NCI-H345 treated with DMSO at 0.1 percent for 48 hours (cell line): ENCODE data around the gene AP3D1.
"Not testable (repeated sequence)": the region's sequence is repeated elsewhere in the genome, so short reads cannot be mapped to it uniquely, and the experiment has no call there.

Source experiments
- DNase-seq: peaks from one replicate; lab custom pipeline; 2025; ENCODE audit not compliant: unreplicated experiment; lab: John Stamatoyannopoulos, UW

AP3D1 gene

DNA sequence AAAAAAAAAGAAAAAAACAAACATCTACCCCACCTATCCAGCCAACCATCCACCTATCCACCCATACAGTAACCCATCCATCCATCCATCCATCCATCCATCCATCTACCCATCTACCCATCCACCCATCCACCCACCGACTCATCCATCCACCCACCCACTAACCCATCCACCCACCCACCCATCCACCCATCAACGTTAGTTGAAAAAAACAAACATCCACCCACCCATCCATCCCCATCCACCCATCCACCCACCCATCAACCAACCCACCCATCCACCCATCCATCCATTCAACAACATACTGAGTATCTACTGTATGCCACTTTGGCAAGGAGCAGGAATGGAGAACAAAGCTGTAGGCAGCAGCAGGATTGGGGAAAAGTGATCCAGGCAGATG lies 6.1 kb upstream of the AP3D1 start:
- DNase-seq = no peak

DNA sequence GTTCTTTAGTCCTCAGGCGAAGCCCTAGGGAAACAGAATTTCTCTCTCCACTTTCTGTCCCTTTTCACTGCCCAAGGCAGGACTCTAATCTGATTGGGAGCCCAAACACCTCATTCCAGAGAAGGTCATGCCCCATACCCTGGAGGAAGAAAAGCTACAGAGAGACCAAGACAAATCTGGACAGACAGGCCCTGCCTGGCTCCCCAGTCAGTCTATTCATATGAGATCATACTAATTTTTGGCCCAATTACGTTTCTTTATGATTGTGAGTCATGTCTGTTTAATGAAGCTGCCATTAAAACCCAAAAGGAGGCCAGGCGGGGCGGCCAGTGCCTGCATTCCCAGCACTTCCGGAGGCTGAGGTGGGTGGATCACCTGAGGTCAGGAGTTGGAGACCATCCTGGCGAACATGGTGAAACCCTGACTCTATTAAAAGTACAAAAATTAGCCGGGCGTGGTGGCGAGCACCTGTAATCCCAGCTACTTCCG lies 3.3 kb upstream of the AP3D1 start:
- DNase-seq = no peak

DNA sequence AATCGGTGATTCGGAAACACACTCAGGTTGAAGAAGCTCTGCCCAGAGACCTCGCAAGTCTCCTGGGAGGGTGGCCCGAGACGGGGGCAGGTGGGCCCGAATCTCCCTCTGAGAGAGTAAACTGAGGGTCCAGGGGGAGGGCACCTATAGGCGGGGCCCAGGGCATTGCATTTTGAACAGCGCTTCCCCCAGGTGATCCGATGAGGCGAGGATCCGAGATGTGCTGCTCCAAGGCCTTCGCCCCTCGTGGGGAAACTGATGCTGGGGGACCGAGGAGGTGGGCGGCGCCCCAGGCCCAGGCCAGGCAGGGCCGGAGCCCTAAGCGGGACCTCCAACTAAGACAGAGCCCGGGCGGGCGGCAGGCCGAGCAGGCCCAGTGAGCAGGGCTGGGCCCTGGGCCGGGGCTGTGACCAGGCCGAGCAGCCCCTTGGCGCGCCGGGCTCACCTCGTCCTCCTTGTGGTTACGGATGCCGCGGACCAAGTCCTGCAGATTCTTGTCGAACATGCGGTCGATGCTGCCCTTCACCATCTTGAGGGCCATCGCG lies 500 bp downstream of the AP3D1 start:
- DNase-seq = no peak

DNA sequence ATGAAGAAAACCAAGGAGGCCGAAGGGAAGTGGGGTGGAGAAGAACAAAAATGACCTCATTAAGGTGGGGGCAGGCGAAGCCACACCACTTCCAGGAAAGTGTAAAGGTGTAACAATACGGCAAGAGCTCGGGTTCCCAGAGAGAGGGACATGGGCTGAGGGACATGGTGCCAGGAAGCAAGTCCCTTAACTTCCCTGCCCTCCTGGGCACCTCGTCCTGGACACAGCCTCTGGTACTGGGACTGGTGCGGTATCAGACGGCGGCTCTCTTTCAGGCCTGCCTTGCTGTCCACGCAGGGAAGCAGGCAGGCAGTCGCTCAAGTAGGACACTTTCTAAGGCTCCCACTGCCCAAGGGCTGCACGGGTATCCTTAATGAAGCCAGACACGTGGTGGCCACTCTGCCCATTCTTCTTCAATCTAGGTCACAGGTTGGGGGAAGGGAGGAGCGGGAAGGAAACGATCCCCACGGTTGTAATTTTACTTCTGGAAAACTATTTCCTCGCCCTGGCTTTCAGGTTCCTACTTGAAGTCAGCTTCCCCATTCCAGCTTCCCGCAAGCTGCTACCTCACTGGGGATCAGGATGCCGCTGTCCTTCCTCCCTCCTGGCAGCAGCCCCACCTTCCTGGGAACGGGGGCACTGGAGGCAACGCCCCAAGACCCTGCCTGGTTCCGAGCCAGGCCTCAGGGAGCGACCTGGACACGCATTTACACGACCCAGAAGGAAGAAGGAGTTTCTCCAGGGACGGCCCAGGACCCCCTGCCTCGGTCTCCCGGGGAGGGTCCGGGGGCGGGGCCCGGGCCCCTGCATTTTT lies 1.2 kb downstream of the AP3D1 start:
- no peak for DNase-seq

DNA sequence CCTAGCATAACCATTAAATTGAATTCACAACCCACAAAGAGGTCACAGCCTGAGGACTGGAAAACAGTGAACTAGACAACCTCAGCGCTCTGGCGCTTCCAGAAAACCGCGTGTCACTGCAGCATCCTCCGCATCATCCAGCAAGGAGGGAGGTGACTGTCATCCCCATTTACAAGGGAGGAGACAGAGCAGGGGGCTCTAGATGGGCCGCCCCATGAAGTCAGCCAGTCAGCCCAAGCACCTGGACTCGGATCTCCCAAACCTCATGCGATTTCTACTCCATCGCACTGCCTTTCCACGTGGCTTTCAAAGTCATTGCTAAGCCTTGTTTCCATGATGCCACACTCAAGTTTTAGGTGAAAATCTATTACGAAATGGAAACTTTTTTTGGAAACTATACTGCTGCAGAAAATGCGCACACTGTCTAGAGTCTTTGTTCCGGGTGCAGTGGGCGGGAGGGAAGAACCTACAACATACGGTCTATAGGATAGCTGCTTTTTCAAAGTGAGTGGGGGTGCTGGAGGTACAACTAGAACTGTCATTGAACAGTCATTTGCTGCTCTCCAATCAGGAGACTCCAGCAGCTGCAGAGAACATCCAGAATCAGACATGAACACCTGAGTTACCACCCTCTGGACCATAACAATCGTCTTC lies 2.8 kb downstream of the AP3D1 start:
- no peak for DNase-seq

DNA sequence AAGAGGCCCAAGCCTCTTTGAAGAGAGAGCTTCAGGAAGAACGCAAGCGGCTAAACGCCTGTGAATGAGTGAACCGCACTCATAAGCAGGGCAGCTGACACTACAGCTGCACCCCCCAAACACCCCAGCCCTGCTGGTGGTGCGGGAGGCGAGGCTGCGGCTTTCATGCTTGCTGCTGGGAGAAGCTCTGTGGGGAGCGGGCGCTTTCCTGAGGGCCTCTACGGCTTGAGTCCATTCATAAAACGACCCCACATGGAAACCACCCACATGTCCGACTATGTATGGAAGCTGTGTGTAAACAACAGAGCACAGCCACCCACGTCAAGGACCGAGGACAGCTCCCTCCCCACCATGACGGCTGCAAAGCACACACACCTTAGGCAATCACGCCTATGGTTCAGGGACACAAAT lies 5.5 kb downstream of the AP3D1 start:
- no peak for DNase-seq

DNA sequence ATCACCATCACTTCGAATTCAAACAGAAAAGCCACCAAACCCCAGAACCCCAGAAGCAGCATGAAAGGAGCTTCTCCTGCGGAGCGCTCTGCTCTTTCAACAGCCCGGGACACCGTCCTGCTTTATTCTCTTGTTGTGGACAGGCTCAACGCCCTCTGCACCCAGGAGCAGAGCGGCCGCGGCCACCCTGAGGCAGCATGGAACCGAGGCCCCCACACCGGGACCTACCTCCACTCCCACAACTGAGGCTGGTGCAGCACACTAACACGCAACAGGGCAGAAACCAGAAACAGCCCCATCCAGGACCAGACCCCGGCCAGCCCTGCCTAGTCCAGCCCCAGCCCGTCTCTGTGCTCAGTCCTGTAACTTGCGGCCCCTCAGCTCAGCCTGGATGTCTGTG lies 7.2 kb downstream of the AP3D1 start:
- no peak for DNase-seq

DNA sequence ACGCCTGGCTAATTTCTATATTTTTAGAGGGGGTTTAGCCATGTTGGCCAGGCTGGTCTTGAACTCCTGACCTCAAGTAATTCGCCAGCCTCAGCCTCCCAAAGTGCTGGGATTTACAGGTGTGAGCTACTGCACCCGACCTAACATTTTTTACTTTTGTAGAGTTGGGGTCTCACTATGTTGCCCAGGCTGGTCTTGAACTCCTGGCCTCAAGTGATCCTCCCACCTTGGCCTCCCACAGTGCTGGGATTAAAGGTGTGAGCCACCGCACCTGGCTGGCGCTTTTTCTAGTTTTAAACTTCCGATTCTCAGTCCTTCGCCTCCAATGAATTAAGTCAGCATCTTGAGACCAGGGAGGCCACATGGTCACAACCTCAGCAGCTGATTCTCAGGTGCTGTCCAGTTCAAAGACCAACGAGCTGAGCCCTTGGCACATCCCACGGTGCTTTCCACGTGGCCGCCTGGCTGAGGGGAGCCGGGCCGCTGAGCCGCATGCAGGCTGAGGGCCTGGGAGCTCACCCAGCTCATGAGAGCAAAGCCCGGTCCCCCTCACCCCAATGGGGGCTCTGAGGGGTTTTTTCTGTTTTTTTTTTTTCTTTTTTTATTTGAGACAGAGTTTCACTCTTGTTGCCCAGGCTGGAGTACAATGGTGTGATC lies 9.1 kb downstream of the AP3D1 start:
- no peak for DNase-seq

DNA sequence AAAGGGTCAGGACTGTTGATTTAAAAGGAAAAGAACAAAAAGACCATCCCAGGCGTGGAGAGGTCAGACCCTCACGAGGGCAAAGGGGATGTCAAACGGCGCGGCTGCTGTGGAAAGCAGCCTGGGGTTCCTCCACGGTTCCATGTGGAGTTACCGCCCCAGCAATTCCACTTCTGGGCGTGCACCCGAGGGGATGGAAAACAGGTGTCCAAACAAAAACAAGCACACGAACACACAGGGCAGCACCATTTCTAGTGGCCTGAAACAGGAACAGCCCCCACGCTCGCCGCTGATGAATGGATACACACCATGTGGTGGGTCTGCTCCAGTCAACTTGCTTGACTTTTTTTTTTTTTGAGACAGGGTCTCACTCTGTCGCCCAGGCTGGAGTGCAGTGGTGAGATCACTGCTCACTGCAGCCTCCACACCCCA lies 11.2 kb downstream of the AP3D1 start:
- DNase-seq = no peak

DNA sequence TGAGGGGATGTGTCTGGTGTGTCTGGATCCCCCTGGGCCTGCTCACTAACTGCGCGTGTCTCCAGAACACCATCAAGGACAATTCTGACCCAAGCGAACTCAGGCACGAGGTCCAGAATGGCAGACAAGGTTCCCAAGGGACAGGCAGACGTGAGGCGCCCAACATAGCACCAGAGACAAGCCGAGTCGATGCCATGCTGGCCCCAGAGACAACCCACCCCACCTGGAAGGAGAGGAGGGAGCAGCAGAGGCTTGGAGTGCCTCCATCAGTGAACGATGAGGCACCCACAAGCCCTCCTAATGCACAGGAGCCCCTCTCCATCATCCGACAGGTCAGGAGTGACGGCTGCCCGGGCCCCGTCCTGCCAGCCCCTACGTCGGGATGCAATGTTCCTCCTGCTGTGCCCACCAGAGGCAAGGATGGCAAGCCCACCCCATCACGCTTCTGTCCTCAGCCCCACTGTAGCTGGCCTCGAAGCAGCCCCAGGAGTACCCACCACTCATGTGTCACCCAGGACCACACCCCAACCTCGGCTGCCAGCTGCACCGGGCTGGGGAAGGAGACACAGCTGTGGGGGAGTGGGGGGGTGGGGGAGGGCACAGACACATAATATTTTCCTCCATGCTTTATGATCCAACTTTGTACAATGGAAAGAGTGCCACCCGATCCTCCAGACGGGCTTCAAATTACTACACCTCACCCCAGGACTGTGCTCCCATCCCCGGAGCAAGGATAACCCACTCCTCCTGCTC lies 11.8 kb downstream of the AP3D1 start:
- no peak for DNase-seq

DNA sequence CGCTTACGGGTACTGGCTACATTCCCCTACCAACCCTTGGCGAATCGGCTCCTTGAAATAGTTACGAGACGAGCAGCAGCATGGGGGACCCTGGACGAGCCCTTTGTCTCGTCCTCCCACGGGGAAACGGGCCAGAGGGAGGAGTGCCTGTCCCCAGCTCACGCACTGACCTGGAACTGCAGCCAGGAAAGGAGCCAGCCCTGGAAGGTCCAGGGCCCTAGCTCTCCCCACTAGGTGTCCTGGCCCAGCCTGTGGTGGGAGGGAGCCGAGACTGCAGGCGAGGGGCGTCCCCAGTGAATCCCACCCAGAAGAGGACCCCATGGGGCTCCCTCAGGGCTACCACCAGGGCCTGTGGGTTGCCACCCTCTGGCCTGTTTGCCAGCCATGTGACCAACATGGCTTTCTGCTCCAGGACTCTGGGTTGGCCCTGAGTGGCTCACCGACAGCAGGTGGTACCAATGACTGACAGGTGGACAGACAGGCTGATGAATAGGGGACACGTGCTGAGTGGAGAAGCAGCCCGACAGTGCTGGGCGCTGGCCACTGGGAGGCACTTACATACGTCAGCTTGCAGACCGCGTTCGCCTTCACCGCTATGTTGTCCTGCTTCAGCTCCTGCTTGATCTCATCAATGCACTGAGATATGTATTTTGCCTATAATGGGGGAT lies 13.2 kb downstream of the AP3D1 start:
- no peak for DNase-seq

DNA sequence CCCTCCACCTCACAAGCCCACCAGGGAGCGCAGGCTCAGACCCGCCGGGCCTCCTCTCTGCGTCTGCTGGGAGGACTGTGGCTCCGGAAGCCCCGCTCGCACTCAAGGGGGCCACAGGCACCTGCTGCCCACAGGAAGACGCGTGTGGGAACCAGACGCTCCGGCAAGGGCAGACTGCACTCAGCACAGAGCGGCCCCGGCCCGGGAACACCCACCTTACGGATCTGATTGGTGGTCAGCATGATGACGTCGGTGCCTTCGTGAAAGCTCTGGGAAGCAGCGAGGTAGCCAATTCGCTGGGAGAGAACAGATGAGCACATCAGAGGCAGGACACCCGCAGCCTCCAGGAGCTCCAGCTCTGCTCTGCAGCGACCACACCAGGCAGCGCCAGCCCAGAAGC lies 14.6 kb downstream of the AP3D1 start:
- no peak for DNase-seq

DNA sequence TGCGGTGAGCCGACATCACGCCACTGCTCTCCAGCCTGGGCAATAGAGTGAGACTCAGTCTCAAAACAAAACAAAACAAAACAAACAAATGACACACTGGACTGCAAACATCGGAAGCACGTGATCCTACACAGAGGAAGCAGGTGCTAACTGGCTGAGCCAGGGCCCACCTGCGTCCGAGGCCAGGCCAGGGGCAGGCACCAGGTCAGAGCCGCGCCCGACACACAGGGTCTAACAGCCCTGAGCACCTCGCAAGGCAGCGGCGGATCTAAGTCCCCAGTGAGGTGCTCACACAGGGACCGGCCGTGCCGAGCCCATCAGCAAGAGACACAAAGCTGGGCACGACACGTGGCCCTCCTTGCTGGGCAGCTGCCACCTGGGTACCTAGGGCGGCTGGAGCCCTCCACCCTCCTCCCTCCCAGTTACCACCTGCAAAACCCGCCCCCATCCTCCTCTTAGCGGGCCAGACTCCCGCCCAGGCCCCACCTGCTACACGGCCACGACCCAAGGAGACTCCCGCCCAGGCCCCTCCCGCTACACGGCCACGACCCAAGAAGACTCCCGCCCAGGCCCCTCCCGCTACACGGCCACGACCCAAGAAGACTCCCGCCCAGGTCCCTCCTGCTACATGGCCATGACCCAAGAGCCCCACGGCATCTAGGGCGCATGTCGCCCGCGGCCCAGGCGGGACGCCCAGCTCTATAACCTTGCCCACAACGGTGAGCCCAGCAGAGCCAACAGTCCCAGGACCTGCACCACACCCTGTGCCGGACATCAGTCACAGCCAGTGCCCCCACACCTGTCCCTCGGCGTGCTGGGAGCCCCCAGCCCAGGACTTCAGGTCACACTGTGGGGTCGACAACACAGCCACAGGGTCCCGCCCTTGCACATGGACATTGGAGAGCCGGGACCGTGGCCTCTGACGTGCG lies 15.6 kb downstream of the AP3D1 start:
- no peak for DNase-seq

DNA sequence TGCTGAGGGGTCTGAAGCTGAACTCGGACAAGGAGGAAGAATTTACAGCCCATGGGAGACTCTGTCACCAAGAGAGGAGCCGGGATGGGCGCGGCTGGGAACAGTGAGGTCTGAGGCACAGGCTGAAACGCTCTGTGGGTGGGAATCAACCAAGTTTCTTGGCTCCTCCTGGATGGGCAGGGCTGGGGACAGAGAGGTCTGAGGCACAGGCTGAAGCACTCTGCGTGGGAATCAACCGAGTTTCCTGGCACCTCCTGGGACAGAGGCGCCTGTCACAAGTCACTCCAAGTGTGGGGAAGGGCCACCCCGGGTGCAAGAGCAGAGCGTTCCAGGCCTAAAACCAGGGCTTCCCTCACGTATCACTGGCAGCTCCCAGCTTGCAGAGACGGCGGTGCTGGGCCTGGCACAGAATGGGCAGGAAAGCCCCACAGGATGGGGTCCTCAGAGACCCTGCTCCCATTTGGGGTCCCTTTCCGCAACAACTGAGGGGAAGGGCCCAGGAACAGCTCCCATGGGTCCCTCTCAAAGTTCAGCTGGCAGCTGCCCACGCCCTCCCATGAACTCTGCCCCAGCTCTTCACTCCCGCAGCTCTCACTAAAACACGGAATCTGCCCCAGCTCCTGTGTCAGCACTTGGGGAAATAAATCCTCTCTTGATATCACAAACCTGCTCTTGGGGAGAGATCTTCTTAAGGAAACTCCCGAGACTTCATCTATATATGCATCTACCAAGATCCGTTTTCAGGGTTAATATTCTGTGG lies 18.5 kb downstream of the AP3D1 start:
- DNase-seq = no peak

DNA sequence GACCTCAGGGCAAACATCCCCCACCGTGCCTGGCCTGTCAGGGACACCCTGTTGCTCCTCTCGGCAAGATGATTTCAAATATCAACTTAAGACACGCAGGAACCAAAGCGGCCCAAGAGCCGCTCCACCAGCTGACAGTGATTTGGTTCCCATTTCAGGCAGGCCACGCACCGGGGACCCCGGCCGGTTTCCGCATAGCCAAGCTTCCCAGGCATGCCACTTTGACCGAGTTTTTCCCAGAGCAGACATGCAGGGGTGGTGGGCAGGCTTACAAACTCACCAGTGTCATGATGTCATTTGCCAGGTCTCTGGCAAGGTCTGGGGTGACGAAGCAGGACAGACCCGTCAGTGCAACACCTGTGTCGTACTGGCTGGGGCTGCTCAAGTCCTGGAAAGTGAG lies 19.2 kb downstream of the AP3D1 start:
- no peak for DNase-seq

DNA sequence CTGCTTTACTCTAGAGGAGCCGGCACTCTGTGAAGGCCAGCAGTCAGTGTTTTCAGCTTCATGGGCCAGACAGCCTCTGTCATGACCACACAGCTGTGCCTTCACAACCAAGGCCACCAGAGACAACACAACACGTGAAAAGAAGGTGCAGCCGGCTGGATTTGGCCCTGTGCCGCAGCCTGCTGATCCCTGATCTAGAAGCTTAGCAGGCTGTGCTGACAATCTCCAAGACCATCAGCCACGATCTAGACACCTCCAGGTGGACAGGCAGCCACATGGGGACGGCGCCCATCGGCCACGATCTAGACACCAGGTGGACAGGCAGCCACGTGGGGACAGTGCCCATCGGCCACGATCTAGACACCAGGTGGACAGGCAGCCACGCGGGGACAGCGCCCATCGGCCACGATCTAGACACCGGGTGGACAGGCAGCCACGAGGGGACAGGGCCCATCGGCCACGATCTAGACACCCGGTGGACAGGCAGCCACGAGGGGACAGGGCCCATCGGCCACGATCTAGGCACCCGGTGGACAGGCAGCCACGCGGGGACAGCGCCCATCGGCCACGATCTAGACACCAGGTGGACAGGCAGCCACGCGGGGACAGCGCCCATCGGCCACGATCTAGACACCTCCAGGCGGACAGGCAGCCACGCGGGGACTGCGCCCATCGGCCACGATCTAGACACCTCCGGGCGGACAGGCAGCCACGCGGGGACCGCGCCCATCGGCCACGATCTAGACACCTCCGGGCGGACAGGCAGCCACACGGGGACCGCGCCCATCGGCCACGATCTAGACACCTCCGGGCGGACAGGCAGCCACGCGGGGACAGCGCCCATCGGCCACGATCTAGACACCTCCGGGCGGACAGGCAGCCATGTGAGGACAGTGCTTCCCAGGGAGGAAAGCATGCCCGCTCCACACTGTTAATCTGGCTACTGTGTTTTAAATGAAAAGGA lies 20.1 kb downstream of the AP3D1 start:
- DNase-seq = not testable (repeated sequence)
